Measurements from ENCODE around the gene SMAD6.

The SMAD6 gene

GRCh38 chr15:66775127-66776105 is 73.4 kb downstream of the SMAD6 start:
- DNase-seq (ENCODE audit: low spot score) = no peak

- no peak for DNase-seq (ENCODE audit: low spot score)
Measured at GRCh38 chr15:66777054-66777453, 75.0 kb downstream of the SMAD6 start.

- DNase-seq (ENCODE audit: low spot score) = no peak
Measured at GRCh38 chr15:66777596-66778313, 75.7 kb downstream of the SMAD6 start.

GRCh38 chr15:66778314-66778665 is 76.3 kb downstream of the SMAD6 start:
- DNase-seq (ENCODE audit: low spot score) = no peak

GRCh38 chr15:66778716-66779115 is 76.7 kb downstream of the SMAD6 start:
- no peak for DNase-seq (ENCODE audit: low spot score)

- no peak for DNase-seq (ENCODE audit: low spot score)
Measured at GRCh38 chr15:66779331-66780009, 77.4 kb downstream of the SMAD6 start.

GRCh38 chr15:66780172-66780972 is 78.3 kb downstream of the SMAD6 start:
- DNase-seq (ENCODE audit: low spot score) = no peak

GRCh38 chr15:66780973-66781718 is 79.1 kb downstream of the SMAD6 start:
- no peak for DNase-seq (ENCODE audit: low spot score)

GRCh38 chr15:66782785-66783184 is 80.7 kb downstream of the SMAD6 start:
- no peak for DNase-seq (ENCODE audit: low spot score)

- no peak for DNase-seq (ENCODE audit: low spot score)
Measured at GRCh38 chr15:66783314-66783713, 81.3 kb downstream of the SMAD6 start.

- DNase-seq (ENCODE audit: low spot score) = no peak
Measured at GRCh38 chr15:66783725-66784124, 81.7 kb downstream of the SMAD6 start.

GRCh38 chr15:66784174-66784573 is 82.1 kb downstream of the SMAD6 start:
- DNase-seq (ENCODE audit: low spot score) = no peak

- no peak for DNase-seq (ENCODE audit: low spot score)
Measured at GRCh38 chr15:66785637-66786036, 83.6 kb downstream of the SMAD6 start.

- DNase-seq (ENCODE audit: low spot score) = no peak
Measured at GRCh38 chr15:66786222-66786621, 84.2 kb downstream of the SMAD6 start.

- no peak for DNase-seq (ENCODE audit: low spot score)
Measured at GRCh38 chr15:66786708-66787488, 84.9 kb downstream of the SMAD6 start.

- no peak for DNase-seq (ENCODE audit: low spot score)
Measured at GRCh38 chr15:66787489-66787871, 85.4 kb downstream of the SMAD6 start.

GRCh38 chr15:66788024-66788423 is 86.0 kb downstream of the SMAD6 start:
- DNase-seq (ENCODE audit: low spot score) = no peak

- no peak for DNase-seq (ENCODE audit: low spot score)
Measured at GRCh38 chr15:66789029-66790025, 87.3 kb downstream of the SMAD6 start.

GRCh38 chr15:66795851-66796250 is 93.8 kb downstream of the SMAD6 start:
- no peak for DNase-seq (ENCODE audit: low spot score)
